HepG2 (cell line): ENCODE results near the gene RBM6. TPM values are rescaled to one million over a fixed set of nuclear protein-coding genes. Genes with fewer than 3 reads are reported as not detected.

ENCODE experiments used
- CC2D1A ChIP-seq: sonication (generic); formaldehyde crosslinking; IDR thresholded peaks from 2 replicates; pipeline ENCODE4 v1.8.1; 2023; ENCODE audit warnings: mild to moderate bottlenecking, missing genetic modification reagents
- CCAR2 ChIP-seq: fragments of 200-400 bp; formaldehyde crosslinking; optimal IDR thresholded peaks from 2 replicates; pipeline ENCODE3; 2018; ENCODE audit warnings: low read depth, mild to moderate bottlenecking, low read length, moderate library complexity
- FOXA3 ChIP-seq: IDR thresholded peaks from 2 replicates; pipeline ENCODE4 v1.6.1; 2016; ENCODE audit warnings: missing genetic modification reagents, missing compliant biosample characterization
- GPN1 ChIP-seq: sonication (generic); formaldehyde crosslinking; IDR thresholded peaks from 2 replicates; pipeline ENCODE4 v1.5.1; 2020; ENCODE audit warnings: missing genetic modification reagents, borderline replicate concordance
- HIVEP1 ChIP-seq: sonication (generic); formaldehyde crosslinking; IDR thresholded peaks from 2 replicates; pipeline ENCODE4 v1.4.0; 2020; ENCODE audit warnings: mild to moderate bottlenecking, missing genetic modification reagents
- JDP2 ChIP-seq: sonication (generic); formaldehyde crosslinking; IDR thresholded peaks from 2 replicates; pipeline ENCODE4 v1.8.1; 2022; ENCODE audit warnings: missing genetic modification reagents, borderline replicate concordance
- KLF13 ChIP-seq: sonication (generic); formaldehyde crosslinking; IDR thresholded peaks from 2 replicates; pipeline ENCODE4 v1.4.0; 2020; ENCODE audit warnings: mild to moderate bottlenecking, missing genetic modification reagents
- SATB2 ChIP-seq: sonication (generic); formaldehyde crosslinking; IDR thresholded peaks from 2 replicates; pipeline ENCODE4 v1.5.0; 2020; ENCODE audit warnings: missing genetic modification reagents
- SNRNP70 ChIP-seq: fragments of 200-400 bp; formaldehyde crosslinking; IDR thresholded peaks from 2 replicates; pipeline ENCODE4 v1.6.1; 2017; ENCODE audit warnings: mild to moderate bottlenecking, low read depth, low read length, moderate library complexity
- TOE1 ChIP-seq: sonication (generic); formaldehyde crosslinking; IDR thresholded peaks from 2 replicates; pipeline ENCODE4 v1.4.0; 2020; ENCODE audit warnings: mild to moderate bottlenecking, missing genetic modification reagents
- ZEB1 ChIP-seq: IDR thresholded peaks from 2 replicates; pipeline ENCODE4 v1.6.1; 2012; ENCODE audit warnings: mild to moderate bottlenecking, low read depth, inconsistent platforms; ENCODE audit not compliant: insufficient replicate concordance
- ZNF235 ChIP-seq: sonication (generic); formaldehyde crosslinking; IDR thresholded peaks from 2 replicates; pipeline ENCODE4 v1.8.1; 2023; ENCODE audit warnings: mild to moderate bottlenecking, missing genetic modification reagents, borderline replicate concordance
- ZNF549 ChIP-seq: sonication (generic); formaldehyde crosslinking; IDR thresholded peaks from 2 replicates; pipeline ENCODE4 v1.5.0; 2020; ENCODE audit warnings: missing genetic modification reagents
- ZNF577 ChIP-seq: sonication (generic); formaldehyde crosslinking; IDR thresholded peaks from 2 replicates; pipeline ENCODE4 v1.4.0; 2020; ENCODE audit warnings: mild to moderate bottlenecking, low read depth, missing genetic modification reagents, borderline replicate concordance
- ZNF614 ChIP-seq: IDR thresholded peaks from 2 replicates; pipeline ENCODE4 v1.6.1; 2018; ENCODE audit warnings: missing biosample characterization, missing genetic modification reagents, inconsistent platforms, borderline replicate concordance
- ZNF652 ChIP-seq: IDR thresholded peaks from 2 replicates; pipeline ENCODE4 v1.6.1; 2016; ENCODE audit warnings: low read depth, borderline replicate concordance
- ZNF841 ChIP-seq: sonication (generic); formaldehyde crosslinking; IDR thresholded peaks from 2 replicates; pipeline ENCODE4 v1.8.1; 2023; ENCODE audit warnings: missing genetic modification reagents, borderline replicate concordance
- ZNF850 ChIP-seq: sonication (generic); formaldehyde crosslinking; conservative IDR thresholded peaks from 2 replicates; pipeline ENCODE4 v1.9.0; 2021; ENCODE audit warnings: mild to moderate bottlenecking, missing genetic modification reagents
- ZSCAN22 ChIP-seq: sonication (generic); formaldehyde crosslinking; IDR thresholded peaks from 2 replicates; pipeline ENCODE4 v1.4.0; 2020; ENCODE audit warnings: mild to moderate bottlenecking, missing genetic modification reagents
- polyA plus RNA-seq, 8 experiments: library from polyadenylated mRNA; depleted of rRNA in 3 of 8; stranded (reverse) in 7 of 8; unstranded in 1 of 8; fragments of >200 nt; fragmentation: Illumina TruSeq in 4 of 8; extraction: Trizol in 4 of 8; gene quantifications; 2 replicates each; pipeline versions ENCODE4 v1.2.1 to v1.2.3, GENCODE V29; 2011 to 2016; ENCODE audit warnings: low read depth in 4 of 8, missing spikeins in 1 of 8, mixed read lengths in 1 of 8; ENCODE audit not compliant: insufficient read depth in 1 of 8
- total RNA-seq, 5 experiments: library from RNA; depleted of rRNA; stranded (reverse); fragments of >200 nt; fragmentation: Illumina TruSeq; extraction: Trizol; gene quantifications; 2 replicates each; pipeline ENCODE4 v1.2.3, GENCODE V29; 2016; ENCODE audit warnings: low read depth in 1 of 5
- TF ChIP-seq, protein P1 (sequence below): sonication (generic); formaldehyde crosslinking; IDR thresholded peaks from 2 replicates; pipeline ENCODE4 v1.4.0; 2020; ENCODE audit warnings: missing genetic modification reagents
- TF ChIP-seq, protein P2 (sequence below): sonication (generic); formaldehyde crosslinking; IDR thresholded peaks from 2 replicates; pipeline ENCODE4 v1.5.0; 2020; ENCODE audit warnings: mild to moderate bottlenecking, missing genetic modification reagents
- TF ChIP-seq, protein P3 (sequence below): sonication (generic); formaldehyde crosslinking; IDR thresholded peaks from 2 replicates; pipeline ENCODE4 v1.4.0; 2020; ENCODE audit warnings: mild to moderate bottlenecking, low read depth, missing genetic modification reagents
- TF ChIP-seq, protein P4 (sequence below): sonication (generic); formaldehyde crosslinking; conservative IDR thresholded peaks from 2 replicates; pipeline ENCODE4 v1.4.0; 2020; ENCODE audit warnings: missing genetic modification reagents

Gene RBM6
- total and polyA plus RNA-seq, 2 of the 13 experiments (the other 11 are each of a cell fraction or from before 2014, with no cell fraction given), result 72.7 to 86.1 TPM

DNA sequence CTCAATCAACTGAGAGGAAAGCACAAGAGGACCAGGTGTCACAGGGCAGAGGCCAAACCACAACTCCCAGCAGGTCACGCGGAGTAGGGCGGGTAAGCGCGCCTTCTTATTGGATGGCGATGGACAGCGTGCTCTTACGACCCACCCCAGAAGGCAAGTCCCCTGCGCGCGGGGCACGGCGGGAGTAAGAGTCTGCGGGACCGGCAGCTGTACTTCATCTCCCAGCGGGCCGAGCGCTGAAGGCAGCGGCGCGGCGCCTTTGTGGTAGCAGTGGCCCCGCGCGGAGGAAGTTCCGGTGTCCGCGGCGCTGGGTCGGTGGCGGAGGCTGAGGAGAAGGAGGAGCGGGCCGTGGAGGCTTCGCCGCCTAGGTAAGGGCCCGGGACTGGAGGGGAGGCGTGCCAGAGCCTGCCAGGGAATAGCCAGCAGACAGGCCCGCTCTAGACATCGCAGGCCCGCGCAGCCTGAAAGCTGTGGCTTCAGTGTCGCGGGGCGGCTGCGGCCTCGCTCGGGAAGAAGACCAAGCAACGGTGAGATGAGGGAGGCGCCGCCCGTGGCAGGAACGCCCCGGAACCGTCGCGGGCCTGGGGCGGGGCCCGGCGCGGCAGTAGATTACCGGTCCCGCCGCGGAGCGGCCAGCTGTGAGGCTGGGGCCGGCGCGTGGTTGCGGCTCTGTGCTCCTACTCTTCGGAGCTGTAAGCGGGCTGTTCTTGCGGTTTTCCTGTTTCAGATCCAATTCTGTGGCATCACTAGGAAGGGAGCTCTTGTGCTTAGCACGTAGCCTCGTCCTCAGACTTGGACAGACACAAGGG is at the start of gene RBM6 (continued):
- TF ChIP-seq CC2D1A (CRISPR knock-in tag) (no peak), ZNF577 (CRISPR knock-in tag) (no peak), JDP2 (CRISPR knock-in tag) (no peak), ZNF841 (CRISPR knock-in tag) (no peak), HIVEP1 (CRISPR knock-in tag) (peak; percentile 87), KLF13 (no peak), ZSCAN22 (CRISPR knock-in tag) (no peak; the same call in 1 of the 2 replicates), ZNF549 (no peak), ZNF652 (CRISPR knock-in tag) (0 out of 2 replicates have a peak, but pooled peaks have one; percentile 10), ZEB1 (no peak), CCAR2 (no peak), ZNF614 (CRISPR knock-in tag) (no peak; the same call in 1 of the 2 replicates), GPN1 (peak; percentile 28; the same call in 1 of the 2 replicates), ZNF235 (CRISPR knock-in tag) (peak; percentile 88; the same call in 1 of the 2 replicates), ZNF850 (CRISPR knock-in tag) (no peak), TOE1 (peak; percentile 56; the same call in 1 of the 2 replicates), SNRNP70 (no peak), FOXA3 (peak; percentile 51), SATB2 (CRISPR knock-in tag) (peak; percentile 69; the same call in 1 of the 2 replicates)
- TF ChIP-seq, protein P1, sequence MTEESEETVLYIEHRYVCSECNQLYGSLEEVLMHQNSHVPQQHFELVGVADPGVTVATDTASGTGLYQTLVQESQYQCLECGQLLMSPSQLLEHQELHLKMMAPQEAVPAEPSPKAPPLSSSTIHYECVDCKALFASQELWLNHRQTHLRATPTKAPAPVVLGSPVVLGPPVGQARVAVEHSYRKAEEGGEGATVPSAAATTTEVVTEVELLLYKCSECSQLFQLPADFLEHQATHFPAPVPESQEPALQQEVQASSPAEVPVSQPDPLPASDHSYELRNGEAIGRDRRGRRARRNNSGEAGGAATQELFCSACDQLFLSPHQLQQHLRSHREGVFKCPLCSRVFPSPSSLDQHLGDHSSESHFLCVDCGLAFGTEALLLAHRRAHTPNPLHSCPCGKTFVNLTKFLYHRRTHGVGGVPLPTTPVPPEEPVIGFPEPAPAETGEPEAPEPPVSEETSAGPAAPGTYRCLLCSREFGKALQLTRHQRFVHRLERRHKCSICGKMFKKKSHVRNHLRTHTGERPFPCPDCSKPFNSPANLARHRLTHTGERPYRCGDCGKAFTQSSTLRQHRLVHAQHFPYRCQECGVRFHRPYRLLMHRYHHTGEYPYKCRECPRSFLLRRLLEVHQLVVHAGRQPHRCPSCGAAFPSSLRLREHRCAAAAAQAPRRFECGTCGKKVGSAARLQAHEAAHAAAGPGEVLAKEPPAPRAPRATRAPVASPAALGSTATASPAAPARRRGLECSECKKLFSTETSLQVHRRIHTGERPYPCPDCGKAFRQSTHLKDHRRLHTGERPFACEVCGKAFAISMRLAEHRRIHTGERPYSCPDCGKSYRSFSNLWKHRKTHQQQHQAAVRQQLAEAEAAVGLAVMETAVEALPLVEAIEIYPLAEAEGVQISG, result peak; percentile 95
- TF ChIP-seq, protein P2, sequence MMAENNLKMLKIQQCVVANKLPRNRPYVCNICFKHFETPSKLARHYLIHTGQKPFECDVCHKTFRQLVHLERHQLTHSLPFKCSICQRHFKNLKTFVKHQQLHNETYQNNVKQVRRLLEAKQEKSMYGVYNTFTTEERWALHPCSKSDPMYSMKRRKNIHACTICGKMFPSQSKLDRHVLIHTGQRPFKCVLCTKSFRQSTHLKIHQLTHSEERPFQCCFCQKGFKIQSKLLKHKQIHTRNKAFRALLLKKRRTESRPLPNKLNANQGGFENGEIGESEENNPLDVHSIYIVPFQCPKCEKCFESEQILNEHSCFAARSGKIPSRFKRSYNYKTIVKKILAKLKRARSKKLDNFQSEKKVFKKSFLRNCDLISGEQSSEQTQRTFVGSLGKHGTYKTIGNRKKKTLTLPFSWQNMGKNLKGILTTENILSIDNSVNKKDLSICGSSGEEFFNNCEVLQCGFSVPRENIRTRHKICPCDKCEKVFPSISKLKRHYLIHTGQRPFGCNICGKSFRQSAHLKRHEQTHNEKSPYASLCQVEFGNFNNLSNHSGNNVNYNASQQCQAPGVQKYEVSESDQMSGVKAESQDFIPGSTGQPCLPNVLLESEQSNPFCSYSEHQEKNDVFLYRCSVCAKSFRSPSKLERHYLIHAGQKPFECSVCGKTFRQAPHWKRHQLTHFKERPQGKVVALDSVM (CRISPR knock-in tag), result peak; percentile 99
- TF ChIP-seq, protein P3, sequence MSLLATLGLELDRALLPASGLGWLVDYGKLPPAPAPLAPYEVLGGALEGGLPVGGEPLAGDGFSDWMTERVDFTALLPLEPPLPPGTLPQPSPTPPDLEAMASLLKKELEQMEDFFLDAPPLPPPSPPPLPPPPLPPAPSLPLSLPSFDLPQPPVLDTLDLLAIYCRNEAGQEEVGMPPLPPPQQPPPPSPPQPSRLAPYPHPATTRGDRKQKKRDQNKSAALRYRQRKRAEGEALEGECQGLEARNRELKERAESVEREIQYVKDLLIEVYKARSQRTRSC (CRISPR knock-in tag), result no peak
- TF ChIP-seq, protein P4, sequence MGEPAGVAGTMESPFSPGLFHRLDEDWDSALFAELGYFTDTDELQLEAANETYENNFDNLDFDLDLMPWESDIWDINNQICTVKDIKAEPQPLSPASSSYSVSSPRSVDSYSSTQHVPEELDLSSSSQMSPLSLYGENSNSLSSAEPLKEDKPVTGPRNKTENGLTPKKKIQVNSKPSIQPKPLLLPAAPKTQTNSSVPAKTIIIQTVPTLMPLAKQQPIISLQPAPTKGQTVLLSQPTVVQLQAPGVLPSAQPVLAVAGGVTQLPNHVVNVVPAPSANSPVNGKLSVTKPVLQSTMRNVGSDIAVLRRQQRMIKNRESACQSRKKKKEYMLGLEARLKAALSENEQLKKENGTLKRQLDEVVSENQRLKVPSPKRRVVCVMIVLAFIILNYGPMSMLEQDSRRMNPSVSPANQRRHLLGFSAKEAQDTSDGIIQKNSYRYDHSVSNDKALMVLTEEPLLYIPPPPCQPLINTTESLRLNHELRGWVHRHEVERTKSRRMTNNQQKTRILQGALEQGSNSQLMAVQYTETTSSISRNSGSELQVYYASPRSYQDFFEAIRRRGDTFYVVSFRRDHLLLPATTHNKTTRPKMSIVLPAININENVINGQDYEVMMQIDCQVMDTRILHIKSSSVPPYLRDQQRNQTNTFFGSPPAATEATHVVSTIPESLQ (CRISPR knock-in tag), result no peak
